ENCODE results near the gene SRPK3.

GRCh38 chrX:153784325-153784967 lies 3.6 kb downstream of the SRPK3 start:
- TF ChIP-seq CTCF (IDR thresholded peaks at IDR 0.05): no peak
- no peak for TF ChIP-seq POLR2A (IDR thresholded peaks at IDR 0.05)
